GM12872 (cell line): ENCODE measurements around the gene CPNE4.

Experiments used
- TF ChIP-seq, protein P1 (sequence below): IDR thresholded peaks from 3 replicates; pipeline ENCODE4 v1.5.1; 2011; ENCODE audit warnings: low read depth, mild to moderate bottlenecking, low read length, moderate library complexity; ENCODE audit not compliant: insufficient read depth

CPNE4 gene

GRCh38 chr3:131917006-131917405, 117.8 kb downstream of the CPNE4 start:
- TF ChIP-seq, protein P1, sequence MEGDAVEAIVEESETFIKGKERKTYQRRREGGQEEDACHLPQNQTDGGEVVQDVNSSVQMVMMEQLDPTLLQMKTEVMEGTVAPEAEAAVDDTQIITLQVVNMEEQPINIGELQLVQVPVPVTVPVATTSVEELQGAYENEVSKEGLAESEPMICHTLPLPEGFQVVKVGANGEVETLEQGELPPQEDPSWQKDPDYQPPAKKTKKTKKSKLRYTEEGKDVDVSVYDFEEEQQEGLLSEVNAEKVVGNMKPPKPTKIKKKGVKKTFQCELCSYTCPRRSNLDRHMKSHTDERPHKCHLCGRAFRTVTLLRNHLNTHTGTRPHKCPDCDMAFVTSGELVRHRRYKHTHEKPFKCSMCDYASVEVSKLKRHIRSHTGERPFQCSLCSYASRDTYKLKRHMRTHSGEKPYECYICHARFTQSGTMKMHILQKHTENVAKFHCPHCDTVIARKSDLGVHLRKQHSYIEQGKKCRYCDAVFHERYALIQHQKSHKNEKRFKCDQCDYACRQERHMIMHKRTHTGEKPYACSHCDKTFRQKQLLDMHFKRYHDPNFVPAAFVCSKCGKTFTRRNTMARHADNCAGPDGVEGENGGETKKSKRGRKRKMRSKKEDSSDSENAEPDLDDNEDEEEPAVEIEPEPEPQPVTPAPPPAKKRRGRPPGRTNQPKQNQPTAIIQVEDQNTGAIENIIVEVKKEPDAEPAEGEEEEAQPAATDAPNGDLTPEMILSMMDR = no peak

GRCh38 chr3:131914090-131914691, 120.6 kb downstream of the CPNE4 start:
- TF ChIP-seq, protein P1 = no peak

- TF ChIP-seq, protein P1 = no peak
These were observed 122.6 kb downstream of the CPNE4 start for GRCh38 chr3:131912255-131912654.

DNA sequence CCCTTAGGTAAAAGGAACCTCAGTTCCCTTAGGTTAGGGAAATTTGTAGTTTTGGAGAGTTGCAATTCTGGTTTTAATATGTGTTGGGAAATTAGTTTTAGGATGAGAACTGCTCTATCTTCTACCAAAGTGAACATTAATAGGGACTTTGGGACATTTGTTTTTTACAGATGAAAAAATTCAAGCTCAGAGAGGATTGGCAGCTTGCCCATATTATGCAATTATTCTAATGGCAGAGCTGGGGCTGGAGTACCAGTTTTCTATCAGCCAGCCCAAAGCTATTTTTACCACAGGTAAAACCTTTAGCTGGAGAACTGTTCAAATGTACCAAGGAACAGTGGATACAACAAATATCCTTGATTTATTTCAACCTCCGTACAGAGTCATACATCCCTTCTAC, 127.0 kb downstream of the CPNE4 start:
- TF ChIP-seq, protein P1 = no peak

DNA sequence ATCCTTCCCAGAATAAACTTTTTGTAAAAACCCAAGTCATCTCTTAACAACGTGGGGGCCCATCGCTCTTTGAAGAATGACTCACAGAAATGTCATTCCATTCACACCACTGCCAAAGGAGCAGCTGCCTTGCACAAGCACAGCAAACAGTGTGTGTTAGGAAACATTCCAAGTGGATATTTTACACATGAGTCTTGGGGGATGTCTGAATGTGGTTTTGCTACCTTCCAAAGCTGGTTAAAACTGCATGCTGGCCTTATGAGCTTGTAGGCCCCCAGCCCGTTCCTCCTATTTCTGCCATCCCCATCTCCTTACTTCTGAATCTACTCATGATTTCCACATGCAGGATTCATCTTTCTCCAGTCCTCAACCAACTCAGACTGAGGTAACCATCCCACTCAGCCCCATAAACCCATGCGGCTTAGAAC, 130.8 kb downstream of the CPNE4 start:
- TF ChIP-seq, protein P1 = no peak

- TF ChIP-seq, protein P1 = no peak
These were observed 133.1 kb downstream of the CPNE4 start for GRCh38 chr3:131901686-131902085.

- TF ChIP-seq, protein P1 = no peak
These were observed 133.9 kb downstream of the CPNE4 start for GRCh38 chr3:131900891-131901290.
